Thyroid gland (tissue), 4 donors: ENCODE measurements around the gene ASZ1.

Experiments used
- CTCF ChIP-seq, 6 experiments: fragments of 200-600 bp in 3 of 6; fragments of 450-650 bp in 3 of 6; sonication (generic) in 3 of 6; IDR thresholded peaks; one replicate each; pipeline ENCODE4 v1.5.1; 2016 to 2019; ENCODE audit warnings: antibody characterized with exemption in 6 of 6, mild to moderate bottlenecking in 2 of 6, inconsistent platforms in 1 of 6, moderate library complexity in 1 of 6
- POLR2A ChIP-seq, 2 donors: fragments of 450-650 bp; IDR thresholded peaks; one replicate each; pipeline ENCODE4 v1.6.1; 2017; ENCODE audit warnings: antibody characterized with exemption in 2 of 2, mild to moderate bottlenecking in 2 of 2, moderate library complexity in 1 of 2

GRCh38 chr7:117364339-117365080, 62.8 kb downstream of the ASZ1 start:
- TF ChIP-seq CTCF (IDR thresholded peaks at IDR 0.05) (no peak), POLR2A (IDR thresholded peaks at IDR 0.05) (no peak)
